ENCODE measurements around the gene FIBP.

DNA sequence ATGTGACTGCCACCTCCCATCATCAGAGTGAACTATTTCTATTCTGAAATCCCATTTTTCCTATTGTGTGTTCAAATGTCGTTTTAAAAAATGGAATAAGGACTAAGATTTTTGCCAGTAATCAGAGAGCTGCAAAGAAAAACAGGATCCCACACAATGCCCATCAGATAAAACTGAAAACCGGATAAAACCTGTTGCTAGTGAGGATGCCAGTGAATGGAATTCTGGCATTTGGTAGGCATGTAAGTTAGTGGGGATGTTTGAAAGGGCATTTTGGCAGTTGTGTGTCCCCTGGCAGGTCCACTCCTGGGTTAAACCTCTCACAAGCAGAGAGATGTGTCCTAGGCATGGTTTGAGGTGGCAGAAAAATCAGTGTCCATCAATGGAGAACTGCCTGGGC is 37.1 kb upstream of the FIBP start:
- TF ChIP-seq, protein P1, sequence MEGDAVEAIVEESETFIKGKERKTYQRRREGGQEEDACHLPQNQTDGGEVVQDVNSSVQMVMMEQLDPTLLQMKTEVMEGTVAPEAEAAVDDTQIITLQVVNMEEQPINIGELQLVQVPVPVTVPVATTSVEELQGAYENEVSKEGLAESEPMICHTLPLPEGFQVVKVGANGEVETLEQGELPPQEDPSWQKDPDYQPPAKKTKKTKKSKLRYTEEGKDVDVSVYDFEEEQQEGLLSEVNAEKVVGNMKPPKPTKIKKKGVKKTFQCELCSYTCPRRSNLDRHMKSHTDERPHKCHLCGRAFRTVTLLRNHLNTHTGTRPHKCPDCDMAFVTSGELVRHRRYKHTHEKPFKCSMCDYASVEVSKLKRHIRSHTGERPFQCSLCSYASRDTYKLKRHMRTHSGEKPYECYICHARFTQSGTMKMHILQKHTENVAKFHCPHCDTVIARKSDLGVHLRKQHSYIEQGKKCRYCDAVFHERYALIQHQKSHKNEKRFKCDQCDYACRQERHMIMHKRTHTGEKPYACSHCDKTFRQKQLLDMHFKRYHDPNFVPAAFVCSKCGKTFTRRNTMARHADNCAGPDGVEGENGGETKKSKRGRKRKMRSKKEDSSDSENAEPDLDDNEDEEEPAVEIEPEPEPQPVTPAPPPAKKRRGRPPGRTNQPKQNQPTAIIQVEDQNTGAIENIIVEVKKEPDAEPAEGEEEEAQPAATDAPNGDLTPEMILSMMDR (IDR thresholded peaks at IDR 0.05) = no peak
- no peak for TF ChIP-seq POLR2A (IDR thresholded peaks at IDR 0.05)
